Endodermal cell (in vitro differentiated cells): ENCODE results near the gene RAPGEF1. TPM values are rescaled to one million over a fixed set of nuclear protein-coding genes. Genes with fewer than 3 reads are reported as not detected.
"Not testable (repeated sequence)": the region's sequence is repeated elsewhere in the genome, so short reads cannot be mapped to it uniquely, and the experiment has no call there.

ENCODE experiments used
- DNase-seq: peaks from one replicate; pipeline ENCODE4 v3.0.0-alpha.2; 2017
- H3K27ac ChIP-seq: 2 replicates; pipeline ENCODE4 v1.5.1; 2013; ENCODE audit warnings: mild to moderate bottlenecking, low read depth, low read length, moderate library complexity
- H3K27me3 ChIP-seq: 2 replicates; pipeline ENCODE4 v1.6.1; 2013; ENCODE audit warnings: mild to moderate bottlenecking, low read length, moderate library complexity; ENCODE audit not compliant: insufficient read depth, control insufficient read depth, poor library complexity, severe bottlenecking
- H3K36me3 ChIP-seq: 2 replicates; pipeline ENCODE4 v1.7.0; 2013; ENCODE audit warnings: mild to moderate bottlenecking, low read length, moderate library complexity; ENCODE audit not compliant: control insufficient read depth, insufficient read depth
- H3K4me1 ChIP-seq: one replicate; pipeline ENCODE4 v1.7.0; 2013; ENCODE audit warnings: low read length; ENCODE audit not compliant: control insufficient read depth, insufficient read depth
- H3K4me3 ChIP-seq: 2 replicates; pipeline ENCODE4 v1.5.1; 2013; ENCODE audit warnings: mild to moderate bottlenecking, low read length, moderate library complexity
- H3K9ac ChIP-seq: 2 replicates; pipeline ENCODE4 v1.6.1; 2013; ENCODE audit warnings: mild to moderate bottlenecking, low read length, moderate library complexity; ENCODE audit not compliant: poor library complexity, severe bottlenecking; ENCODE audit errors: extremely low read depth
- H3K9me3 ChIP-seq: 2 replicates; pipeline ENCODE4 v1.6.1; 2013; ENCODE audit warnings: mild to moderate bottlenecking, low read length, moderate library complexity; ENCODE audit not compliant: control insufficient read depth
- H3K27ac Mint-ChIP-seq: 2 replicates; pipeline ENCODE4 v1.8.0; 2020; ENCODE audit warnings: mixed read lengths
- H3K27me3 Mint-ChIP-seq: 2 replicates; pipeline ENCODE4 v1.8.0; 2021; ENCODE audit warnings: mild to moderate bottlenecking, mixed read lengths; ENCODE audit not compliant: insufficient read depth
- H3K36me3 Mint-ChIP-seq: 2 replicates; pipeline ENCODE4 v1.8.0; 2020; ENCODE audit warnings: low read depth, mixed read lengths
- H3K4me1 Mint-ChIP-seq: 2 replicates; pipeline ENCODE4 v1.8.0; 2020; ENCODE audit warnings: mixed read lengths
- H3K4me3 Mint-ChIP-seq: 2 replicates; pipeline ENCODE4 v1.8.0; 2020; ENCODE audit warnings: mild to moderate bottlenecking, moderate library complexity, mixed read lengths
- H3K9me3 Mint-ChIP-seq: 2 replicates; pipeline ENCODE4 v1.8.0; 2020; ENCODE audit warnings: mild to moderate bottlenecking, mixed read lengths
- CTCF ChIP-seq: fragments of 200-600 bp; sonication (generic); conservative IDR thresholded peaks from 2 replicates; pipeline ENCODE4 v1.5.0; 2021; ENCODE audit warnings: antibody characterized with exemption, mild to moderate bottlenecking
- WGBS, 2 experiments: methylation state at CpG; one replicate each; pipeline versions ENCODE4 v1.1.5 to v1.1.7; 2013; ENCODE audit warnings: missing lambda C conversion rate in 2 of 2, mixed read lengths in 1 of 2; ENCODE audit not compliant: insufficient coverage in 1 of 2, insufficient read length in 1 of 2; 5-methylcytosine and 5-hydroxymethylcytosine counted together
- total RNA-seq, 2 donors: library from RNA; stranded (reverse); fragmentation: NEBNext Ultra II Directional in 1 of 2; extraction: Animal tissue kit (Norgen Biotek cat#: 25700) in 1 of 2; gene quantifications; 2 replicates in 1 of 2; 3 replicates in 1 of 2; pipeline ENCODE4 v1.2.1, GENCODE V29; 2021

The RAPGEF1 gene
- total RNA-seq, 2 donors from 2014 or later, result 63.4 to 85.5 TPM

DNA sequence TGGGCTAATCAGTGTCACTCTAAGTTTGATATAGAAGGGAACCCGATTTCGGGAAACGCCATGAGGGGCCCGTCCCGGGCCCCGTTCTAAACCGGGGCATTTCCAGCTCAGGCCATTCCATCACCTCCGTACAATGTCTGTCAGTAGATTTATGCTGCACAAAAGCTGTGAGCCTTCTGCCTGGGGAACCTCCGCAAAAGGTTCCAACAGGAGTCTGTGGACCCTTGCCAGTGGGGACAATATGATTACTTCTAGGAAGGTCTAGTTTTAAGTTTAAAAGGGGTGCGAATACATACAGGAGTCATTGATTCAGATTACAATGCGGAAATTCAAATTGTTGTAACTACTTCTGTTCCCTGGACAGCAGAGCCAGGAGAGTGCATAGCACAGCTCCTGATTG lies 57.6 kb downstream of the RAPGEF1 start:
- H3K27me3 ChIP-seq, result no peaks in the 10 kb centered on the region
- no peak overlapping the region for H3K27ac ChIP-seq
- peaks cover 34% of the 10 kb centered on the region for H3K9me3 ChIP-seq
- peaks cover 37% of the 10 kb centered on the region for H3K36me3 Mint-ChIP-seq
- H3K4me3 Mint-ChIP-seq, result peak overlapping the region; percentile 15
- peak overlapping the region; percentile 76 for H3K27ac Mint-ChIP-seq
- peaks cover 8% of the 10 kb centered on the region for H3K36me3 ChIP-seq
- peaks cover 17% of the 10 kb centered on the region for H3K4me1 ChIP-seq
- H3K9ac ChIP-seq, result no peak overlapping the region
- DNase-seq, result no peak
- 87 to 94% methylated on average over 9 to 11 of the region's 11 CpGs for WGBS, 2 experiments
- peak overlapping the region; percentile 47 for H3K4me3 ChIP-seq
- H3K27me3 Mint-ChIP-seq, result no peaks in the 10 kb centered on the region
- peaks cover 41% of the 10 kb centered on the region for H3K9me3 Mint-ChIP-seq
- TF ChIP-seq CTCF, result no peak
- peaks cover 61% of the 10 kb centered on the region for H3K4me1 Mint-ChIP-seq

GRCh38 chr9:131681826-131682225 lies 58.0 kb downstream of the RAPGEF1 start:
- not testable (repeated sequence) for H3K27ac ChIP-seq, H3K4me3 Mint-ChIP-seq, H3K27me3 ChIP-seq, H3K27me3 Mint-ChIP-seq, H3K4me3 ChIP-seq, DNase-seq, H3K9ac ChIP-seq, H3K36me3 ChIP-seq
- Mint-ChIP-seq H3K4me1 (peaks cover 65% of the 10 kb centered on the region), H3K9me3 (peaks cover 41% of the 10 kb centered on the region), H3K27ac (peak overlapping the region; percentile 76), H3K36me3 (peaks cover 36% of the 10 kb centered on the region)
- H3K4me1 ChIP-seq, result peaks cover 17% of the 10 kb centered on the region
- WGBS, 2 experiments, result 84 to 85% methylated on average over 10 of the region's 10 CpGs
- peaks cover 34% of the 10 kb centered on the region for H3K9me3 ChIP-seq

- Histone ChIP-seq H3K4me3 (peak overlapping the region; percentile 10), H3K4me1 (peaks cover 24% of the 10 kb centered on the region), H3K9me3 (peaks cover 28% of the 10 kb centered on the region)
- H3K27ac Mint-ChIP-seq, H3K36me3 ChIP-seq, DNase-seq, H3K27ac ChIP-seq, H3K9ac ChIP-seq, H3K27me3 ChIP-seq, H3K4me3 Mint-ChIP-seq, H3K27me3 Mint-ChIP-seq: not testable (repeated sequence)
- Mint-ChIP-seq H3K4me1 (peaks cover 72% of the 10 kb centered on the region), H3K9me3 (peaks cover 35% of the 10 kb centered on the region), H3K36me3 (peaks cover 29% of the 10 kb centered on the region)
- WGBS, 2 experiments, result 88 to 95% methylated on average over 5 of the region's 5 CpGs
Observed at GRCh38 chr9:131681108-131681507, 58.8 kb downstream of the RAPGEF1 start.

GRCh38 chr9:131679261-131680020 lies 60.4 kb downstream of the RAPGEF1 start:
- no peak overlapping the region for H3K9ac ChIP-seq
- Mint-ChIP-seq H3K4me3 (no peak overlapping the region), H3K27ac (no peak overlapping the region), H3K27me3 (no peaks in the 10 kb centered on the region), H3K4me1 (peaks cover 85% of the 10 kb centered on the region), H3K36me3 (peaks cover 12% of the 10 kb centered on the region), H3K9me3 (peaks cover 19% of the 10 kb centered on the region)
- TF ChIP-seq CTCF, result no peak
- 96% methylated on average over 9 to 12 of the region's 12 CpGs for WGBS, 2 experiments
- H3K9me3 ChIP-seq, result peaks cover 16% of the 10 kb centered on the region
- peak overlapping the region; percentile 89 for H3K27ac ChIP-seq
- H3K4me1 ChIP-seq, result peaks cover 29% of the 10 kb centered on the region
- H3K4me3 ChIP-seq, result no peak overlapping the region
- H3K27me3 ChIP-seq, result no peaks in the 10 kb centered on the region
- no peaks in the 10 kb centered on the region for H3K36me3 ChIP-seq
- DNase-seq, result no peak
